HG02642 (cell line): Measurements from ENCODE around the gene FILIP1L.

Source experiments
- ATAC-seq: cut with Tn5 transposase; IDR thresholded peaks from one replicate; pipeline ENCODE4 v1.9.1; 2021; ENCODE audit warnings: mild to moderate bottlenecking; ENCODE audit not compliant: unreplicated experiment, poor library complexity

FILIP1L gene

DNA sequence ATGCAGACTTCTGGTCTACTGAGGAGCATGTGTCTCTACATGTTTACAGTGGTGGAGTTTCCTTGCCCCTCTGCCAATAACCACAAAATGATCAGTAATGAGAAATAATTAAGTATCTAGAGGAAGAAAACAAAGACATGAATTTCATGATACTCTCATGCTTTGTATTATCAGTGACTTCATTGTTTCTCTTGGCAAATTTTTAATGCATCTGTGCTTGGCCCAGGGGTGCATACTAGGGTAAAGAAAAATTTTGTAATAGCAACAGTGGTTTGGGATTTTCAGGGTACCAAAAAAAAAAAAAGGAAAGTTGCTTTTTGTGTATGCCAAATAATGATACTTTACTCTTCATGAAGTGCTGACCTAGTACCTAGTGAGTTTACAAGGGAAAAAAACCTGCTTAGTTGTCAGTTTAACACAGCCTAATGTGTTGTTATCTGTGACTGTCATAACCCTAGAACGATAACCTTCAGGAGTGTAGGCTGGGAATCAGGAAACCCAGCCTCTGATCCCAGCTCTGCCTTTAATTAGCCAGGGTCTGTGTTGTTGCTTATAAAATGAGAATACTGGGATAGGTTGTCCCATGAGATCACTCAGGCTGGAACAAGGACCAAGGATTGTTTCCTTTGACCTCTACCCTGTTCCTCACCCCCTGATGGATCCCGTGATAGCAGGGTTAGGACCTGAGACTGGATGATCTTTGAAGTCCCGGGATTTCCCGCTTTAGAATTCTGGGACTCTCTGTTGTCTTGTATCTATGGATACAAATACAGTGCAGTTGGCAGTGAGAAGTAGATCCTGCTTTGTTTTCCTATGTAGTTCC lies 179.1 kb downstream of the FILIP1L start:
- no peak for ATAC-seq

DNA sequence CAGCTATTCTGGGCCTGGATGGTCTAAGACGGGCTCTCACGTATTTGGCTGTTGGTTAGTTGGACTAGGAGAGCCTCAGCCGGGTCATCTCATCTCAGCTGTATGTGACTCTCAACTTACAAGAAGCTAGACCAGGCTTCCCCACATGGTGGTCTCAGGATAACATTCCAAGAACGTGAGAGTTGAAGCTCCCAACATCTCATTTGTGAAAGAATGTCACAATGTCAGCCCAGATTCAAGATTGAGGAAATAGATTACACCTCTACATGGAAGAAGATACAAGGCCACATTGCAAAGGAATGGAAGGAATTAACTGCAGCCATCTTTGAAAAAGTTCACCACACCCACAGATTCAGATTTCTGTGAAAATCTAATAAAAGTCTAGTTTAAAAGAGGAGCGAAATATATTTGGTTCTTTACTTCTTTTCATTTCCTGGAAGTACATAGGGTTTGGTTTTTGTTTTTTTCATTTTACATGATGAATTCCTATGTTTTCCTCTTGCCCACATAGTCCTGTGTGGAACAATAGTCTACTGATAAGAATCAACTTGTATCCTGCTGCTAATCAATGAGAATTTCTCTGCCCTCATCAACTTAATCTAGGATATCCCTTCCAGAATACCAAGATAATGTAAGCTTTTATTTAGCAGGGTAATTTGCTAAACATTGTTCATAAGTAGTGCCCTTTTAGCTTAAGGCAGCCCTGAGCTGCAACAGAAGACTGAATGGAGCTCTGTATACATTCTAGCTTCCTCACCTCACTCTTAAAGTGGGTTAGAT lies 180.1 kb downstream of the FILIP1L start:
- no peak for ATAC-seq

DNA sequence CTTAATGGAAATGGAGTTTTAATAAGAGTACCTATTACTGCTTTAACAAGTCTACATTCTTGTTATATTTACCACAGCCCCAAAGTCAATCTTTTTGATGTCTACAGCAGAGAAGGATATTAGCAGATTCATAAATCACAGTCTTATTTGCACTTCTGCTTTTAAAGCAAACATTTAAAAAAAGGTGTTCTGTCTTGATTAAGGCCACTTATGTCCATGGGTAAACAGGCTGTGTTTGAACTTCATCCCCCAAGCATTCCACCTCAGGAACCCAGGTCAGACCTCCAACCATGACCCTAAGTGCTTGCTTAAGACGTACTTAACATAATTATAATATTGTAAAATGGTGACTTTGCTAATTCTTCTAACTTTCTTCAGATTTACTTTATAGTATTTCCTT lies 183.2 kb downstream of the FILIP1L start:
- ATAC-seq = no peak

DNA sequence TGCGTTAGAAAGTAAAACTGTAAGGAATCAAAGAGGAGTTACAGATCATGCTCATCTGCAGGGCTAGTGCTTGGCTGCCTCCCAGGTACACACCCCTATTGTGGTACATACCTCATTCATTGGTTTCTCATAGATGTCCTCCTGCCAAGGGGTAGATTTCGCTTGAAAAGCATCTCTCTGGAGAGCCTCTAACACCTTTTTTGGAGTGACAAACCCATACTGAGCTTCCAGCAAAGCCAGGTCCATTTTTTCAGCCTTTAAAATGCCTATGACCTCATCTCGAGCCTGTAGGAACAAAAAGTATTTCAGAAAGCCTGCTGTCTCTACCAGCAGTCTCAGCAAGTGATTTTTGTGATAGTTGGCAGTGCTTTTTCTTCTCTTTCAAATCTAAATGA lies 184.6 kb downstream of the FILIP1L start:
- no peak for ATAC-seq

DNA sequence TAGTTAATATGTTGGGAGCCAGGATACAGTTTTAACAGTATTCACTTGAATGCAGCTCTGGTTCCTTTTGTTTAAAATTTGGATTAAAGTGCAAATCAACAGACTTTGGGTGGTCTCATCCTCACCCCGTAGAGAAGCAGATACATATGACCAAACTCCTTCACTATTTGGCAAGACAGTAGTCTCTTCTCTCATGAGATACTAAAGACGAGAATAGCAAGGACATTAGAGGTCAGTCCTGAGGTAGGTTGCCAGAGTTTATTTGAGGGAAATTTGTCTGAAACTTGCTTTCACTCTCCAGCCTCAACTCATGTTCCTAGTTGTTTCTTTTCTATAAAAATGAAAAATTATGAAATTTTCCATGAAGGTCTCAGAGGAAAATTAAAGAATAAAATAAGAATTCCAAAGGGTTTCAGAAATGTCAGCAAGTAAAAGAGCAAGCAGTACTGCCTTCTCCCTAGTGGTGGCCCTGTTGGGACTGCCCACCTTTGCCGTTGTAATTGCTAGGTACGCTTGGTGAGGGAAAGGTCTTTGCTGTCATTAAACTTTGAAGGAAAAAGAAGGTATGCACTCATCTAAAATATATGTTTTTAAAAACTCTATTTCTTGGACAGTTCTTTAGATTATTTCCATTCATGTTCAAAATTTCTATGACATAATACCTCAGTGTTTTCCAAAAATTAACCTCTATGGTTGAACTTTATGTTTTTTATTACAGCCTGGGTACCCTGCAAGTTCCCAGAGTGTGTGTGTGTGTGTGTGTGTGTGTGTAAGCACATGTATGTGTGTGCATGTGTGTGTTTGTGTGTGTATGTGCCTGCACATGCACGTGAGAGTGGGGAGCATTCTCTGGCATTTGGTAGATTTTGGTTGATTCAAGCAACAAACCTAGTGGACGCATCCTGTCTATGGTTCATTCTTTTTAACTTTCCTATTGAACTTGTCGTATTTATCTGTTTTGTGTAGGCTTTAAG lies 185.2 kb downstream of the FILIP1L start:
- no peak for ATAC-seq

DNA sequence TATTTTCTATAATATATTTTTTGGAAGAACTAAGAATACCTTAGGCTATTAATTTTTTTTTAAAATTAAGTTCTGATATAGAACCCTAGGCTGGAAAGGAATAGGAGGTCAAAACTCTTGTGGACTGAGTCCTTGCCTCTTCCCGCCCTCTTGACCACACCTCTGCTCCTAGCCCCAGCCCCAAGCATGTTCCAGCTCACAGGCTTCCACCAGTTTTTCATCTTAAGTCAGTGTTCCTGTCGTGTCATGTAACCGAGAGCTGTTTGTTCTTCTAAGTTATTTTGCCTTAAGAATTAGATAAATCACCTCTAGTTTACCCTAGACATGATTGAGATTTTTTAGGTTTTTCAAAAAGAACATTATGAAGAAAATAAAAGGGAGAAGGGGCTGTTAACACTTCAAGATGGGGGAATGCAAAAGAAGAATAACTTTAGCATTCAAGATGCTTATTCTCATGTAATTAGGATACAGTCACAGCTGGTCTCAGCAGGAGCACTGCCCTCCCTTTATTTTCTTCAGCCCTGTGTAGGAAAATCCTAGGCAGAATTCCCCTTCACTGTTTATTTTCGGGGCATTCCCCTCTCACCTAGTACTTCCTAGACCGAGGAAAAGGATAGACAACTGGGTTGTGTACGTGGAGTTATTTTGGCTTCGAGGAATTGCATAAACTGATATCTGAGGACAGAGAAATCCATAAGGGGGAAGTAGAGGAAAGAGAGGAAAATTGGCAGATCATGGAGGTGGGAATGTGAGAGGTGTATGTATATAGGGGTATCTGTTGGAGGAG lies 186.4 kb downstream of the FILIP1L start:
- ATAC-seq = no peak

DNA sequence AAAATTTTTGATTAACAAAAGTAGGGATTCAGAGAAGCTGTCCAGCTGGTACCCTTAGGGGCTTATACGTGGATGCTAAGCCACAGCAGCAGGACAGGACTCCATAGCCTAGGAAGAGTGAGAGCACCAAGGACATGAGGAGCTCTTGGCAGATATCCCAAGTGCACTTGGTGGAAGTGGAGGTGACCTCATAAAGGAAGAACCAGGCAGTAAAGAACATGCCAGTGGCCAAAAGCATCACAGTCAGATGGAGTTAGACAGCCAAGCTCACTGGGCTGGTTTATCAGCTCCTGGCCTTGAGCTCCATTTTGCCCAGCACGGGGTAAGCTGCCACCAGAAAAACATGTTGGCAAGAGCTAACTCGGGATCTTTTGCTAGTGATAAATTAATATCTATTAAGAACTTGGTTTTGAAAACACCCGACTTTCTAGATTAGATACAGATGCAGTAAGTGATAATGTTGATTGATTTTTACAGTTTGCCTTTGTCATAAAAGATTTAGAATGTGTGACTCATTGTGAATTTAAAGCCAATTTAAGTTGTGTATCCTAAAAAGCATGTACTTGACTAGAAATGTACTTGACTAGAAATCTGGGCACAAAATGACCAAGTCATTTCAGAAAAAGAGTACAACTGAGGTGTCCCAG lies 188.6 kb downstream of the FILIP1L start:
- no peak for ATAC-seq

DNA sequence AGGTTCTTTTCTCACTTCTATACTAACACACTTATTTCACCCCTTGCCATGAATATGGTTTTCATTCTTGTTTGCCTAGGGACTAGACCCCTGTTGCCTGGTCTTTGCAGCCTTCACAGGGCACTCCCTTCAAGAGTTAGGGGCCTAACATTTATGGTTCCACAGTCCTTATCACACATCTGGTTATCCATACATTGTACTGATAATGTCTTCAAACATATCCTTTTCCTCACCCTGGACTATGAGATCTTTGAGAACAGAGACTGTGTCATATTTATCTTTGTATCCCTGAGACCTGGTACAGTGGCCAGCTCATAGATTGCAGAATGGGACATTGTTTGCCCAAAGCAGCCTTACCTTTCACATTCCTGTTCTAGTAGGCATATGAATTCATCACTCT lies 190.4 kb downstream of the FILIP1L start:
- no peak for ATAC-seq

DNA sequence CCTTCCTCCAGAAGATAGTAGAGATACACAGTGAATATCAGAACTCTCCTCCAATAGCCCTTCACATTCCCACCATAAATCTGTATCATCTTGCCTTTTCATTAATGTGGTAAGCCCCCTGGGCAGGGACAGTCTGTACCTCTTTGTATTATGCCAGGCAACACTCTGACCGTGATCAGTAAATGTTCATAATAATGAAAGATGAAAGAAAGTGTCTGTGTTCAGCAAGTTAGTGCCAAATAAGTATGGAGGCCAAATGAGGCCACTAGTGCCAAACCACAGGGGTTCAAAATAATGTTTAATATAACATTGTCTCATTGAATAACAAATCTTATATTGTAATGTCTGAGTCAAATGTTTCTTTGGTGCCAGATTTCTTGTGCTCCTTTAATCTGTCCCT lies 192.3 kb downstream of the FILIP1L start:
- ATAC-seq = no peak

DNA sequence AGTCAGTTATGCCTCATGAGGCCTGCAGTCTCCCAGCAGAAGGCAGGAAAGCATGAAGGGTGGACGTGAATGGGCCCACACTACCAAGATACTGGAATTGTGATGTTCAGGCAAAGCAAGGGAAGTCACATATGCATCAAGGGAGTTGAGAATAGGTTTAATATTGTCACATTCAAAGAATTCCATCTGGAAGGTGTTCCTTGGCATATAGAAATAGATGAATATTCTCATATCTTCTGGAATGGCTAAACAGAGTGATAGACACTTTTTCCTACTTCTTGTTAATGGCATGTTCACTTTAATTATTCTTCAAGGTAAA lies 193.0 kb downstream of the FILIP1L start:
- ATAC-seq = no peak

DNA sequence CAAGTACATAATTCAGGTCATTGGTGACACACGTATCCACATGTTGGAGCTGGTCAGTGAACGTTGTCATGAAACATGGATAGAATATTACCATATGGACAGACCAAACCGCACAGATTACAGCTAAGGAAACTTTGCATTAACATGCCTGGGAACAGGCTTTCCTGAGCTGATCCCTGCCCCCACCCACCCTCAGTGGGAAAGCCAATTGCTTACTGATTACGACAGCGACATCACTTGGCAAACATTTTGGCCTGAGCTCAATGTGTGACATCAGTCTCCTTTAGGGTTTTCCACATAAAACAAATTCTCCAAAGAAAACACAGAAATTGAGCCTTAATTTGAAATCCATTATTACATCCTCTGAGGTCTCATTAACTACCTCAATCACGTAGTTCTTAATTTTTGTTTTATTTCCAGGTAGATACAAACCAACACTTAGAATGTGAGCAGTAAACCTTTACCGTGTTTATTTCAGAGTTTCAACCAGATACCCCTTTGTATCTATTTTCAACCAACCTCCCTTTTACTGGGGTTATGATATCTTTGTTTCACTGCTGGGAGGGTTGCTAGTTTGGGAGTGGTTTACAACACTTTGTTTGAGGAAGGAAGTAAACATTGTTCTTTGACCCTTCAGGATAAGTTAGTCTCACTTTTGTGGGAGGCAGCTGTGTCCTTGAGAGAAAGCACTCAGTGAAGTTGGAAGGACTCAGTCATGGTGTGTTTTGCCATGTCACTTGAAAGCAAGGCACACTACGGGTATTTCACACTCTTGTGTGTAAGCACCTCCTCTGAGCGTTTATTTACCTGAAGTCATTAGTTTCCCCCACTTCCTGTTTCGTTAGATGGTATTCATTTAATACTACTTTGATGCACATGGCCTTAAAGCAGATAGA lies 193.6 kb downstream of the FILIP1L start:
- no peak for ATAC-seq

DNA sequence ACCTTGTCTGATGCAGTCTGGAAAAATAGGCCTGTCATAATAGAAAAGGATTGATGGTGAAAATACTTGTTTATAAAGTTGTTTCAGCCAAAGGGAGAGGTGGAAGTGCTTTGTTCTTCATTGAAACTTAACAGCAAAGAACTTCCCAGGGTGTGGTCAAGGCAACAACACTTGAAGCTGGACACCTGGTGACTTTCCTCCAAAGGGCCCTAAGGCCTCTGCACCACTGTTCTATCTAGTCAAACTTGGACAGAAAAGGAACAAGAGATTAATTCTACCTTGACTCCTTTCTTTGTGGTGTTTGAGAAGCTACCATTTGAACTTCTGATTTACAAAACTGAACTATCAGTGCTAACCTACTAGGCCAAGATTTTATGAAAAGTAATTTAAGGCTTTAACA lies 194.6 kb downstream of the FILIP1L start:
- ATAC-seq = no peak

DNA sequence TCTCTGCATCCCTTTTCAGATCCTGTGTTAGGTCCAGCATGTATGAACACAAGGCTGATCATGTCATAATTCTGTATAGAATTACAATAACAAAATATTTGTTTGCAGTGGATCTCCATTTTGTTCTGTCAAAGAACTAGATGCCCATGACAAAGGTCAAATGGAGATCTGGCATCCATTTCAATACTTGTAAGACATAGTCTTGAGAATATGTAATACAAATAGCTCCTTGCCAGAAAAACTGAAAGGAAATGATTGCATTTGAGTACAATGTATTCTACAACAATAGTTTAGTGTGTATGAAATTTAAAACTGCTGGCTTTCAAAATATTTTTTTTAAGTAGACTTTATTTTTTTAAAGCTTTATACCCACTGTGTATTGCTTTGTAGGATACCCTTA lies 195.6 kb downstream of the FILIP1L start:
- ATAC-seq = no peak

DNA sequence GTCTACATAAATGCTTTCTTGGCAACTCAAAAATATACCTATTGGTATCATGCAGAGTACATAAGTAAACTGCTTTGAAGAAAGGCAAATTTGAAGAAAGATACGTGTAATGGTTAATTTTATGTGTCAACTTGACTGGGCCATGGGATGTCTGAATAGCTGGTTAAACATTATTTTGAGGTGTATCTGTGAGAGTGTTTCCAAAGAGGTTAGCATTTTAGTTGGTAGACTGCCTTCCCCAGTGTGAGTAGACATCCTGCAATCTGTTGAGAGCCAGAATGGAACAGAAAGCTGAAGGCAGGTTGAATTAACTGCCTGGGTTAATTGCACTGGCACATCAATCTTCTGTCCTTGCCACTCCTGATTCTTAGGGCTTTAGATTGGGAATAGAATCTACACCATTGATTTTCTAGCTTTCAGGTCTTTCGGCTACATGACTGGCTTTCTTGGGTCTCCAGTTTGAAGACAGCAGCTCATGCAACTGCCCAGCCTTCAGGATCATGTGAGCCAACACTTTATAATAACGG lies 198.3 kb downstream of the FILIP1L start:
- no peak for ATAC-seq

DNA sequence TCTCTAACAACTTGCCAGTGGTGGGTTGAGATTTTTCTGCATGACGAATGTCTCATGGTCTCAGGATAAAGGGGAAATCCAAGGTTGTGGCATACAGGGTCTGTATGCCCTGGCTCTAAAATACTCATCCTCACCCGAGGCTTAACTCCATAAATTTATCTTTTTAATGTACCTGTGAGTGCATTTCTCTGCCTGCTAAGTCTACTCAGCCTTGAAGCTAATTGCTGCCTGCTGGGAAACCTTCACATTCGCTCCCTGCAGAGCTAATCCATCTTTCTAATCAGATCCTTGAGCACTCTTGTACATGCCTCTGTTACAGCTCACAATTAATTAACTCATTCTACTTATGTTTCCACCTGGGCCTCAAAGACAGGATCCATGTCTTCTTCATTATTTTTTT lies 202.9 kb downstream of the FILIP1L start:
- ATAC-seq = no peak

DNA sequence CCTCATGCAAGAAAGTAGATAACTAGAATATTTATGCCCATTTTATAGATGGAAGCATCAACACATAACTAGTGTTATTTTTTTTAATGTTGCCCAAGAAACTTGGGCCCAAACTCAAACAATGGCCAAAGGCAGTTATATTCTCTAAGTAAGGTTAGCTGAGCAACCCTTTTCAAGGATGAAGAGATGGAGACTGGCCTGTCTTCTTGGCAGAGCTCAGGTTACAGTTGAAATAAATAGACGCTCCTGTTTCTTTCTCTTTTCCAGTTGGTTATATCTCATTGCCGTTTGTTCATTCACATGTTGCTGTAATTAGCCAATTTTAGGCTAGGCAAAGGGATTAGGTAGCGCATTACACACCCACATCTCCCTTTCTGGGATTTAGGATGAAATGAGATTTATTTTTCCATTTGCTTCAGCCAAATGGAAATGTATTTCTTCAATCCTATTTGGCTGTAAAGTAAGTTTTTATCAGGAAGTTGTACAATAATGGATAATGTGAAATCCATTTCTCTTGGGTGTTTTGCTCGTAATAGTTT lies 203.5 kb downstream of the FILIP1L start:
- no peak for ATAC-seq

DNA sequence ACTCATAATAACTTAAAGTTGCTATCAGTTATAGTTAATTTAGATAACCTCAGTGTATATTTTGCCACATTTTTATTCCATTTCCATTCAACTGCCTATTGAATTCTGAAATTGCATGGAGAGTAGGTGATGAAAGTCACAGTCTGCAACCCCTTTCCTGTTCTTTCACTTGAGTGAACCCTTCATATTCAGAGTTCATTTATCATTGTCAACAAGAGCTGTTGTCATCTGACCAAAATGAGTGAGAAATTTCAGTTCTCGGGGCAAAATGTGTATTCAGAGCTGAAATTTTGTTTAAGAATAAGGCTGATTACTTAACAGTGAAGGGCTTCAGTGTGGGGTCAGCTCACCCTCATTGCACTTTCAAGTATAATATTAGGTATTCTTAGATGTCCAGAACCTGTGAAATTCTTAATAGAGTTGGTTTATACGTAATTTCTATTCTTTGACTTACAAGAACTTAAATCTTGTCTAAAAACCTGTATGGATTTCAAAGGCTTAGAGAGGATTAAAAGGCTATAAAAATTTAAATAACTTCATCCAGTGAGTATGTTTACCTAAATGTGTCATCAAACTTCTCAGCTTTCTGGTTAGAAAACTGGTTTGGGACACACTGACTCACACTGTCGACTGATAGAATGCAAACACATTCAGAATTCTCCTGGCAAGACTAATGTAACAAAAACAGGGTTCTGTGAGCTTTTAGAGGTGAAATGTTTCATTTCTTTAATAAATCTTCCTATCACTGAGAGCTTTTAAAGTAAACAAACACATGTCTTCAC lies 204.4 kb downstream of the FILIP1L start:
- no peak for ATAC-seq
